ENCODE results near the gene RNU6-1.

- no peak for TF ChIP-seq POLR2A (IDR thresholded peaks at IDR 0.05; ENCODE audit: low read depth, low read length)
- no peak for TF ChIP-seq TAF1 (IDR thresholded peaks at IDR 0.05; ENCODE audit: borderline replicate concordance, low read depth, low read length)
- no peak for TF ChIP-seq POLR2AphosphoS5 (IDR thresholded peaks at IDR 0.05; ENCODE audit: low read depth, low read length)
Observed at GRCh38 chr15:67819636-67820035, 20.2 kb downstream of the RNU6-1 start.

All from GM12892 (cell line).